Tibial artery (tissue), 4 donors: ENCODE data around the gene TSPAN18.

ENCODE experiments used
- DNase-seq, 2 donors: peaks; one replicate each; pipeline ENCODE4 v3.0.0-alpha.2; 2019
- H3K27ac ChIP-seq, 2 donors: fragments of 200-600 bp; sonication (generic) in 1 of 2; 1 replicate in 1 of 2; 2 replicates in 1 of 2; pipeline ENCODE4 v1.5.1; 2018 to 2019; ENCODE audit warnings: mild to moderate bottlenecking in 1 of 2
- H3K27me3 ChIP-seq, 2 donors: fragments of 200-600 bp; sonication (generic) in 1 of 2; one replicate each; pipeline versions ENCODE4 v1.5.1 to v1.6.0; 2016 to 2019
- H3K36me3 ChIP-seq, 3 donors: fragments of 200-600 bp; sonication (generic) in 2 of 3; one replicate each; pipeline ENCODE4 v1.5.1; 2016 to 2019; ENCODE audit warnings: mild to moderate bottlenecking in 2 of 3
- H3K4me1 ChIP-seq, 4 donors: fragments of 200-600 bp; sonication (generic) in 2 of 4; 1 replicate in 3 of 4; 2 replicates in 1 of 4; pipeline ENCODE4 v1.5.1; 2016 to 2019
- H3K4me3 ChIP-seq, 2 donors: fragments of 200-600 bp; sonication (generic) in 1 of 2; 1 replicate in 1 of 2; 2 replicates in 1 of 2; pipeline ENCODE4 v1.5.1; 2018 to 2019; ENCODE audit warnings: mild to moderate bottlenecking in 2 of 2
- H3K9me3 ChIP-seq, 3 donors: fragments of 200-600 bp; sonication (generic) in 1 of 3; one replicate each; pipeline ENCODE4 v1.5.1; 2016 to 2019
- intact Hi-C: fragments of 100-400 bp; cut with DNase I; formaldehyde crosslinking; loops from one replicate; pipeline ENCODE4 v1.15.0; 2023; ENCODE audit warnings: low total_unique reads
- TF ChIP-seq, protein P1 (sequence below), 2 experiments: fragments of 200-600 bp in 1 of 2; fragments of 450-650 bp in 1 of 2; IDR thresholded peaks; one replicate each; pipeline ENCODE4 v1.5.1; 2017 to 2019; ENCODE audit warnings: antibody characterized with exemption in 2 of 2, mild to moderate bottlenecking in 1 of 2, moderate library complexity in 1 of 2

TSPAN18 gene

DNA sequence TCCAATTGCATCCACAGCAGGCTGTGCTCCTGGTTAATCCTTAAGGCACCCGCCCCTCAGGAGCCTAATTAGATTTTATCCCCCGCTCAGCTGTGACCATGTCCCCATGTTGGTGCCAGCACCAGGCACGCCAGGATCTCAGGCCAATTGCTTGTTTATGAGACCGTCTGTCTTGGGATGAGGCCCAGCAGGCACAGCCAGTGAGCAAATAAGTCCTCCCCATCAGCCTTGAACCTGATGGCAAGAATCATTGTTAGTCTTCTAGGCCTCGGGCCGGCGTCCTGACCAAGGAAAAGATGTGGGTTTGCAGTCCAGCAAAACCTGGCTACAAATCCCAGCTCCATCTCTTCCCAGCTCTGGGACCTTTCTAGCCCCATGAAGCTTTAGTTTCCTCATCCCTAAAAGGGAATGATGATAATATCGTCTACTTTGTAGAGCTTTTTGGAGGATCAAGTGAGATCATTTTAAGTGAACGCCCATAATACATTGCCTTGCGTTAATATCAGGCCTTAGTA, 166.6 kb downstream of the TSPAN18 start:
- peak overlapping the region; percentile 61 to 68 for H3K27ac ChIP-seq
- intact Hi-C loops, result loop anchor here (5.0 kb wide), 1 partner anchor 271 kb away; no protein-coding TSS in a partner anchor
- H3K27me3 ChIP-seq, result no peaks in the 10 kb centered on the region

DNA sequence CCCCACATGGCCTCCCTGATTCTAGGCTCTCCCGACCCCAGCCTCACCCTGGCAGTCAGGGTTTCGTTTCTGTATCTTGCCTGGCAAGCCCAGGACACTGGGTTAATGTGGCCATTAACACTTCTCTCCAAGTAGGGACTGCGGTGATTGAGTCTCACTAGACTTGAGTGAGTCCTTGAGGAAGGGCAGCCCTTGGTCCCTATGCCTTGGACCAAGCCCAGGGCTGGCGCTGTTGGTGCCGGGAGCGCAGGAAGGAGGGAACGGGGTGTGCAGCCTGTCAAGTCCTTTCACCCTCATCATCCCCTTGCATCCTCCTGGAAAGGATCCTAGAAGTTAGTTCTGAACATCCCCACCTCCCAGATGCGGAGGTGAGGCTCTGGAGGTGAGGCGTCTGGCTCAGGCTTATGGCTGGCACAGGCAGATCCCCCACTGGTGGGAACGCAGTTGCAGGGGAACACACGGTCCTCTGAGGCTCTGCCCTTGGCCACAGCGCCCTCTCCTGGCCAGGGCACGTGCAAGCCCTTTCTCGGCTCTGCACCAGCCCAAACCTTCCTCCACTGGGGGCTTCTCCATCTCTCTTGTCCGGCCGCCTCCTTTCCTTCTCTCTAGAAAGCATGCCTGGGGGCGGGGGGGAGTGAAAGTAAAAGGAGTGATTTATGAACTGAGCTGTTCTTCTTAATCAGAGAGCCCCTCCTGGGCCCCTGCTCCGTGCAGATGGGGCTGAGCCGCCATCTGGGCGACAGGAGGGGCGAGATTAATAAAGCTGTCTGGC, 167.3 kb downstream of the TSPAN18 start:
- H3K27me3 ChIP-seq, result no peaks in the 10 kb centered on the region
- peaks cover 0 to 7% (median 0%) of the 10 kb centered on the region in 3 donors for H3K9me3 ChIP-seq
- peak overlapping the region; percentile 61 to 68 for H3K27ac ChIP-seq
- TF ChIP-seq, protein P1, sequence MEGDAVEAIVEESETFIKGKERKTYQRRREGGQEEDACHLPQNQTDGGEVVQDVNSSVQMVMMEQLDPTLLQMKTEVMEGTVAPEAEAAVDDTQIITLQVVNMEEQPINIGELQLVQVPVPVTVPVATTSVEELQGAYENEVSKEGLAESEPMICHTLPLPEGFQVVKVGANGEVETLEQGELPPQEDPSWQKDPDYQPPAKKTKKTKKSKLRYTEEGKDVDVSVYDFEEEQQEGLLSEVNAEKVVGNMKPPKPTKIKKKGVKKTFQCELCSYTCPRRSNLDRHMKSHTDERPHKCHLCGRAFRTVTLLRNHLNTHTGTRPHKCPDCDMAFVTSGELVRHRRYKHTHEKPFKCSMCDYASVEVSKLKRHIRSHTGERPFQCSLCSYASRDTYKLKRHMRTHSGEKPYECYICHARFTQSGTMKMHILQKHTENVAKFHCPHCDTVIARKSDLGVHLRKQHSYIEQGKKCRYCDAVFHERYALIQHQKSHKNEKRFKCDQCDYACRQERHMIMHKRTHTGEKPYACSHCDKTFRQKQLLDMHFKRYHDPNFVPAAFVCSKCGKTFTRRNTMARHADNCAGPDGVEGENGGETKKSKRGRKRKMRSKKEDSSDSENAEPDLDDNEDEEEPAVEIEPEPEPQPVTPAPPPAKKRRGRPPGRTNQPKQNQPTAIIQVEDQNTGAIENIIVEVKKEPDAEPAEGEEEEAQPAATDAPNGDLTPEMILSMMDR (IDR thresholded peaks at IDR 0.05), result peak; percentile 92 to 94
- intact Hi-C loops, result loop anchor here (2.0 to 5.0 kb wide), 2 partner anchors 165 to 272 kb away; no protein-coding TSS in a partner anchor
- DNase-seq, result peak; percentile 51 to 85
- H3K4me1 ChIP-seq, result peaks cover 0 to 27% (median 9%) of the 10 kb centered on the region in 4 donors
- H3K36me3 ChIP-seq, result peaks cover 0 to 5% (median 0%) of the 10 kb centered on the region in 3 donors
- H3K4me3 ChIP-seq, result peak overlapping the region; percentile 4 to 23

More for the DNA sequence above, 166.6 kb downstream of the TSPAN18 start:
- peak; percentile 66 to 79 for DNase-seq
- H3K4me1 ChIP-seq, result peaks cover 0 to 27% (median 9%) of the 10 kb centered on the region in 4 donors
- no peaks in the 10 kb centered on the region for H3K9me3 ChIP-seq
- H3K36me3 ChIP-seq, result peaks cover 0 to under 1% (median 0%) of the 10 kb centered on the region in 3 donors
- H3K4me3 ChIP-seq, result peak overlapping the region in 1 of 2 donors; percentile 23
- TF ChIP-seq, protein P1 (IDR thresholded peaks at IDR 0.05), result no peak

DNA sequence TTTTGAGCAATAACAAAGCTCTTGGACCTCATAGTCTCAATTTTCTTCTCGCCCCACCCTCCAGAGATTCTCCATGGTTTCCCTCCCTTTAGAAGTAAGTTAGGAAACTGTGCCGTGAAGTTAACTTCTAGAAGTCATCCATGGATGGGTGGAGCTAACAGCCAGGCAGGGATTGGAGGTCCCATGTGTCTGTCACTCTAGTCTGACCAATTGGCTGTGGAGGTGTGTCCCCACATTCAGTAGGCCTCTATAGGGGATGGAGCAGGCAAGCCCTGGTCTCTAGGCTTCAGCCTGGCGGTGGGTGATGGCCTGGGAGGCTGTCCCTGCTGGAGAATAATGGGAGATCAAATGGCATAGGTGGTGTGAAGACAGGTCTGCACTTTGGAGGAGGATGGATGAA, 173.2 kb downstream of the TSPAN18 start:
- Histone ChIP-seq H3K36me3 (peaks cover 0 to 5% (median 0%) of the 10 kb centered on the region in 3 donors), H3K4me1 (peaks cover 0 to 10% (median 0%) of the 10 kb centered on the region in 4 donors), H3K9me3 (peaks cover 0 to 7% (median 0%) of the 10 kb centered on the region in 3 donors), H3K4me3 (no peak overlapping the region), H3K27ac (no peak overlapping the region), H3K27me3 (no peaks in the 10 kb centered on the region)
- TF ChIP-seq, protein P1 (IDR thresholded peaks at IDR 0.05), result no peak
- intact Hi-C loops, result no loop called here
- no peak for DNase-seq

DNA sequence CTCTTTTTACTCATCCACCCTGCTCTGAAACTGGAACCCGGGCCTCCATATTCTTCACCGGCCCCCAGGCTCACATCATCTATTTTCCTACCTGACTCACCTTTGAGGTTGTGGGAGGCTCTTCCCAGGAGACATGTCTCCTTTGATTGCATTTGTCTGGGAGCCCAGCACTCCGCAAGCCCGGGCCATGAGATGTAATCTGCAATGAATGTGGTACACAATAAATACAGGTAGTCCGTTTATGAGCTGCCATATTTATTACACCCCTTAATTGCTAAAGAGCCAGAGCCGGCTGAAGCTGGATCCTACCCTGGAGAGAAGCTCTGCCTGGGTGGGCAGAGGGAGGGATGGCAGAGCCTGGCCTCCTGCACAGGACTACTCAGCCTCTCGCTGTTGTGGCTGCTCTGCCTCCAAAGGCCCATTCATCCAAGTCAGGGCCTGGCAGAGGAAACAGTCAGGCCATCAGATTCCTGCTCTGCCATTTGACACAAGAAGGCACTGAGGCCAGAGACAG, 174.4 kb downstream of the TSPAN18 start:
- Histone ChIP-seq H3K4me3 (no peak overlapping the region), H3K27me3 (no peaks in the 10 kb centered on the region), H3K27ac (no peak overlapping the region), H3K9me3 (peaks cover 0 to 7% (median 0%) of the 10 kb centered on the region in 3 donors), H3K4me1 (peaks cover 0 to 10% (median 0%) of the 10 kb centered on the region in 4 donors), H3K36me3 (peaks cover 0 to 5% (median 0%) of the 10 kb centered on the region in 3 donors)
- DNase-seq, result no peak
- TF ChIP-seq, protein P1 (IDR thresholded peaks at IDR 0.05), result no peak
- intact Hi-C loops, result no loop called here

DNA sequence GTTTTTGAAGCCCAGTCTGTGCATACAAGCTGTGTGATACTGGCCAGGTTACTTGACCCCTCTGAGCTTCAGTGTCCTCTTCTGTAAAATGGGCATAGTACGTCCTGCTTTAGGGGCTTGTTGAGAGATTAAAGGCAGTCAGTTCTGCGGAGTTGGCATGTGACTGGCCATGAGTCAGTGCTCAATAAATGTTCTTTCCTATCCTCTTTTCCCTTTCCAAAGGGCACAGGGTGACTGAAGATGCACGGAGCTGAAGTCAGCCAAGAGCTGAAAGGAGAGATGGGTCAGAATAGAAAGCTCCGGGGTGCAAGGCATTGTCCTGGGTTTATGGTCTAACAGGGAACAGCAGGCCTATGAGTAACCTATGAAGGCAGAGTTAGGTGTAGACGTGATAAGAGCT, 175.0 kb downstream of the TSPAN18 start:
- H3K9me3 ChIP-seq, result peaks cover 0 to 7% (median 0%) of the 10 kb centered on the region in 3 donors
- no peak for DNase-seq
- peaks cover 0 to 5% (median 0%) of the 10 kb centered on the region in 3 donors for H3K36me3 ChIP-seq
- H3K27me3 ChIP-seq, result no peaks in the 10 kb centered on the region
- peaks cover 0 to 10% (median 0%) of the 10 kb centered on the region in 4 donors for H3K4me1 ChIP-seq
- H3K27ac ChIP-seq, result no peak overlapping the region
- intact Hi-C loops, result no loop called here
- TF ChIP-seq, protein P1 (IDR thresholded peaks at IDR 0.05), result no peak
- H3K4me3 ChIP-seq, result no peak overlapping the region
